Muscle layer of duodenum (tissue), 2 donors: ENCODE data around the gene SERINC1.
"Not testable (repeated sequence)": the region's sequence is repeated elsewhere in the genome, so short reads cannot be mapped to it uniquely, and the experiment has no call there.

Experiments
- H3K27ac ChIP-seq: one replicate; pipeline ENCODE4 v1.7.0; 2013; ENCODE audit warnings: mild to moderate bottlenecking, low read length
- H3K27me3 ChIP-seq: one replicate; pipeline ENCODE4 v1.7.0; 2013; ENCODE audit warnings: low read depth, mild to moderate bottlenecking, control low read depth, low read length
- H3K36me3 ChIP-seq, 2 donors: one replicate each; pipeline ENCODE4 v1.7.0; 2013; ENCODE audit warnings: low read length in 2 of 2, control low read depth in 1 of 2, mild to moderate bottlenecking in 1 of 2; ENCODE audit not compliant: insufficient read depth in 2 of 2, control insufficient read depth in 1 of 2
- H3K4me1 ChIP-seq, 2 donors: one replicate each; pipeline ENCODE4 v1.7.0; 2013; ENCODE audit warnings: low read length in 2 of 2, mild to moderate bottlenecking in 2 of 2, control low read depth in 1 of 2, moderate library complexity in 1 of 2; ENCODE audit not compliant: insufficient read depth in 2 of 2, control insufficient read depth in 1 of 2
- H3K4me3 ChIP-seq, 2 donors: one replicate each; pipeline ENCODE4 v1.7.0; 2013; ENCODE audit warnings: low read length in 2 of 2, low read depth in 1 of 2, mild to moderate bottlenecking in 1 of 2
- H3K9me3 ChIP-seq, 2 donors: one replicate each; pipeline ENCODE4 v1.7.0; 2013; ENCODE audit warnings: low read length in 2 of 2, control low read depth in 1 of 2, mild to moderate bottlenecking in 1 of 2; ENCODE audit not compliant: control insufficient read depth in 1 of 2
- donor health status: healthy.

Gene SERINC1

GRCh38 chr6:122472022-122472340 is 374 bp upstream of the SERINC1 start:
- Histone ChIP-seq H3K4me3 (peak overlapping the region; percentile 78 to 98), H3K36me3 (no peaks in the 10 kb centered on the region), H3K4me1 (peaks cover 4 to 21% of the 10 kb centered on the region in 2 donors), H3K27ac (peak overlapping the region; percentile 99), H3K27me3 (no peaks in the 10 kb centered on the region), H3K9me3 (no peaks in the 10 kb centered on the region)

- Histone ChIP-seq H3K9me3 (no peaks in the 10 kb centered on the region), H3K27ac (no peak overlapping the region), H3K4me3 (no peak overlapping the region), H3K27me3 (no peaks in the 10 kb centered on the region), H3K4me1 (peaks cover 0 to 57% of the 10 kb centered on the region in 2 donors), H3K36me3 (peaks cover 4 to 9% of the 10 kb centered on the region in 2 donors)
These were observed 9.7 kb downstream of the SERINC1 start for GRCh38 chr6:122461885-122462284.

- H3K27me3 ChIP-seq, H3K9me3 ChIP-seq, H3K27ac ChIP-seq, H3K4me3 ChIP-seq: not testable (repeated sequence)
- Histone ChIP-seq H3K36me3 (peaks cover 7 to 15% of the 10 kb centered on the region in 2 donors), H3K4me1 (peaks cover 0 to 49% of the 10 kb centered on the region in 2 donors)
These were observed 11.7 kb downstream of the SERINC1 start for GRCh38 chr6:122459865-122460416.

- H3K4me1 ChIP-seq = peaks cover 0 to 44% of the 10 kb centered on the region in 2 donors
These were observed 12.4 kb downstream of the SERINC1 start for GRCh38 chr6:122459240-122459639.

GRCh38 chr6:122458087-122458486 is 13.5 kb downstream of the SERINC1 start:
- Histone ChIP-seq H3K9me3 (no peaks in the 10 kb centered on the region), H3K27me3 (no peaks in the 10 kb centered on the region), H3K36me3 (peaks cover 23 to 30% of the 10 kb centered on the region in 2 donors), H3K27ac (no peak overlapping the region), H3K4me3 (no peak overlapping the region), H3K4me1 (peaks cover 0 to 43% of the 10 kb centered on the region in 2 donors)

More at GRCh38 chr6:122459240-122459639, 12.4 kb downstream of the SERINC1 start:
- Histone ChIP-seq H3K27me3 (no peaks in the 10 kb centered on the region), H3K4me3 (no peak overlapping the region), H3K27ac (no peak overlapping the region), H3K36me3 (peaks cover 14 to 20% of the 10 kb centered on the region in 2 donors), H3K9me3 (no peaks in the 10 kb centered on the region)

- H3K27ac ChIP-seq, H3K9me3 ChIP-seq, H3K27me3 ChIP-seq, H3K4me3 ChIP-seq: not testable (repeated sequence)
- Histone ChIP-seq H3K4me1 (peaks cover 0 to 24% of the 10 kb centered on the region in 2 donors), H3K36me3 (peaks cover 48 to 56% of the 10 kb centered on the region in 2 donors)
These were observed 16.5 kb downstream of the SERINC1 start for GRCh38 chr6:122455116-122455515.

GRCh38 chr6:122454673-122455072 is 16.9 kb downstream of the SERINC1 start:
- Histone ChIP-seq H3K4me1 (peaks cover 0 to 19% of the 10 kb centered on the region in 2 donors), H3K27ac (no peak overlapping the region), H3K27me3 (no peaks in the 10 kb centered on the region), H3K4me3 (no peak overlapping the region), H3K36me3 (peaks cover 52 to 58% of the 10 kb centered on the region in 2 donors), H3K9me3 (no peaks in the 10 kb centered on the region)

GRCh38 chr6:122452509-122452908 is 19.1 kb downstream of the SERINC1 start:
- Histone ChIP-seq H3K4me3 (no peak overlapping the region), H3K27me3 (no peaks in the 10 kb centered on the region), H3K9me3 (no peaks in the 10 kb centered on the region), H3K36me3 (peaks cover 62 to 66% of the 10 kb centered on the region in 2 donors), H3K4me1 (peaks cover 0 to 4% of the 10 kb centered on the region in 2 donors), H3K27ac (no peak overlapping the region)

- no peaks in the 10 kb centered on the region for H3K9me3 ChIP-seq
- no peak overlapping the region for H3K27ac ChIP-seq
- H3K27me3 ChIP-seq = no peaks in the 10 kb centered on the region
- H3K4me3 ChIP-seq = no peak overlapping the region
- peaks cover 68 to 75% of the 10 kb centered on the region in 2 donors for H3K36me3 ChIP-seq
- no peaks in the 10 kb centered on the region for H3K4me1 ChIP-seq
These were observed 22.5 kb downstream of the SERINC1 start for GRCh38 chr6:122449069-122449468.

- Histone ChIP-seq H3K27me3 (no peaks in the 10 kb centered on the region), H3K36me3 (peaks cover 41 to 67% of the 10 kb centered on the region in 2 donors), H3K9me3 (no peaks in the 10 kb centered on the region), H3K4me1 (no peaks in the 10 kb centered on the region), H3K4me3 (no peak overlapping the region), H3K27ac (no peak overlapping the region)
These were observed 26.3 kb downstream of the SERINC1 start for GRCh38 chr6:122445274-122445673.

- H3K27me3 ChIP-seq = no peaks in the 10 kb centered on the region
- H3K36me3 ChIP-seq = peaks cover 31 to 66% of the 10 kb centered on the region in 2 donors
- peaks cover 0 to 5% of the 10 kb centered on the region in 2 donors for H3K9me3 ChIP-seq
- H3K4me3 ChIP-seq = no peak overlapping the region
- H3K4me1 ChIP-seq = no peaks in the 10 kb centered on the region
- H3K27ac ChIP-seq = no peak overlapping the region
These were observed 32.6 kb downstream of the SERINC1 start for GRCh38 chr6:122438975-122439374.

- no peak overlapping the region for H3K27ac ChIP-seq
- no peaks in the 10 kb centered on the region for H3K4me1 ChIP-seq
- no peaks in the 10 kb centered on the region for H3K9me3 ChIP-seq
- no peaks in the 10 kb centered on the region for H3K27me3 ChIP-seq
- H3K4me3 ChIP-seq = no peak overlapping the region
- peaks cover 34% of the 10 kb centered on the region in 2 donors for H3K36me3 ChIP-seq
These were observed 38.8 kb downstream of the SERINC1 start for GRCh38 chr6:122432816-122433215.
